Glutamatergic neuron (in vitro differentiated cells): ENCODE measurements around the gene DPF3. TPM values are rescaled to one million over a fixed set of nuclear protein-coding genes. Genes with fewer than 3 reads are reported as not detected.
A peak's percentile ranks its signal among the peaks of the same experiment; 100 is the strongest.

ENCODE experiments used
- DNase-seq: peaks from one replicate; pipeline ENCODE4 v3.0.0; 2022
- H3K27ac Mint-ChIP-seq: one replicate; pipeline ENCODE4 v1.8.0; 2020; ENCODE audit warnings: mild to moderate bottlenecking, mixed read lengths, inconsistent platforms; ENCODE audit not compliant: unreplicated experiment
- H3K27me3 Mint-ChIP-seq: one replicate; pipeline ENCODE4 v1.8.0; 2020; ENCODE audit warnings: mild to moderate bottlenecking, moderate library complexity, mixed read lengths, inconsistent platforms; ENCODE audit not compliant: unreplicated experiment
- H3K36me3 Mint-ChIP-seq: one replicate; pipeline ENCODE4 v1.8.0; 2020; ENCODE audit warnings: mild to moderate bottlenecking, mixed read lengths, inconsistent platforms; ENCODE audit not compliant: unreplicated experiment
- H3K4me1 Mint-ChIP-seq: one replicate; pipeline ENCODE4 v1.8.0; 2020; ENCODE audit warnings: mild to moderate bottlenecking, low read depth, mixed read lengths, inconsistent platforms; ENCODE audit not compliant: unreplicated experiment
- H3K4me3 Mint-ChIP-seq: one replicate; pipeline ENCODE4 v1.8.0; 2020; ENCODE audit warnings: mild to moderate bottlenecking, mixed read lengths, inconsistent platforms; ENCODE audit not compliant: unreplicated experiment
- H3K9me3 Mint-ChIP-seq: one replicate; pipeline ENCODE4 v1.8.0; 2020; ENCODE audit warnings: mild to moderate bottlenecking, moderate library complexity, mixed read lengths, inconsistent platforms; ENCODE audit not compliant: unreplicated experiment
- CTCF ChIP-seq: fragments of 200-600 bp; sonication (generic); IDR thresholded peaks from one replicate; pipeline ENCODE4 v1.5.0; 2021; ENCODE audit not compliant: partially characterized antibody, unreplicated experiment
- total RNA-seq: library from RNA; stranded (reverse); fragmentation: NEBNext Ultra II Directional; extraction: Animal tissue kit (Norgen Biotek cat#: 25700); gene quantifications from one replicate; pipeline ENCODE4 v1.2.1, GENCODE V29; 2021; ENCODE audit not compliant: unreplicated experiment

Gene DPF3
- total RNA-seq, 1 donor from 2014 or later: 13.7 TPM

GRCh38 chr14:72717220-72717619 is 176.7 kb downstream of the DPF3 start:
- no peak overlapping the region for H3K4me3 Mint-ChIP-seq

GRCh38 chr14:72716476-72716875 is 177.4 kb downstream of the DPF3 start:
- peaks cover 1% of the 10 kb centered on the region for H3K9me3 Mint-ChIP-seq
- TF ChIP-seq CTCF: no peak
- DNase-seq: no peak
- H3K4me3 Mint-ChIP-seq: no peak overlapping the region
- peak overlapping the region; percentile 15 for H3K27ac Mint-ChIP-seq
- H3K27me3 Mint-ChIP-seq: peaks cover 10% of the 10 kb centered on the region
- H3K4me1 Mint-ChIP-seq: peaks cover 4% of the 10 kb centered on the region
- H3K36me3 Mint-ChIP-seq: peaks cover 4% of the 10 kb centered on the region

More at GRCh38 chr14:72717220-72717619, 176.7 kb downstream of the DPF3 start:
- Mint-ChIP-seq H3K36me3 (peaks cover 4% of the 10 kb centered on the region), H3K9me3 (peaks cover 1% of the 10 kb centered on the region), H3K27me3 (peaks cover 9% of the 10 kb centered on the region), H3K4me1 (peaks cover 3% of the 10 kb centered on the region), H3K27ac (no peak overlapping the region)
- no peak for DNase-seq
- TF ChIP-seq CTCF: no peak

GRCh38 chr14:72715850-72716228 is 178.1 kb downstream of the DPF3 start:
- H3K9me3 Mint-ChIP-seq: peaks cover 4% of the 10 kb centered on the region
- no peak overlapping the region for H3K27ac Mint-ChIP-seq
- H3K27me3 Mint-ChIP-seq: peaks cover 16% of the 10 kb centered on the region
- H3K4me1 Mint-ChIP-seq: peaks cover 11% of the 10 kb centered on the region
- no peak overlapping the region for H3K4me3 Mint-ChIP-seq
- TF ChIP-seq CTCF: no peak
- no peak for DNase-seq
- H3K36me3 Mint-ChIP-seq: peaks cover 4% of the 10 kb centered on the region

GRCh38 chr14:72715215-72715849 is 178.6 kb downstream of the DPF3 start:
- H3K4me1 Mint-ChIP-seq: peaks cover 11% of the 10 kb centered on the region
- no peak for TF ChIP-seq CTCF
- H3K9me3 Mint-ChIP-seq: peaks cover 4% of the 10 kb centered on the region
- H3K4me3 Mint-ChIP-seq: no peak overlapping the region
- H3K36me3 Mint-ChIP-seq: peaks cover 4% of the 10 kb centered on the region
- no peak for DNase-seq
- H3K27ac Mint-ChIP-seq: no peak overlapping the region
- peaks cover 16% of the 10 kb centered on the region for H3K27me3 Mint-ChIP-seq

- Mint-ChIP-seq H3K27me3 (peaks cover 16% of the 10 kb centered on the region), H3K27ac (no peak overlapping the region)
Measured at GRCh38 chr14:72714871-72715214, 179.1 kb downstream of the DPF3 start.

More at GRCh38 chr14:72714871-72715214, 179.1 kb downstream of the DPF3 start:
- no peak for DNase-seq
- Mint-ChIP-seq H3K4me3 (no peak overlapping the region), H3K4me1 (peaks cover 11% of the 10 kb centered on the region), H3K36me3 (peaks cover 4% of the 10 kb centered on the region), H3K9me3 (peaks cover 4% of the 10 kb centered on the region)
- TF ChIP-seq CTCF: no peak
